ENCODE results near the gene PRSS56.

GRCh38 chr2:232527905-232528470 is 7.8 kb downstream of the PRSS56 start:
- TF ChIP-seq CTCF (IDR thresholded peaks at IDR 0.05) (no peak), TCF7L2 (IDR thresholded peaks at IDR 0.05; ENCODE audit: low read depth, low read length) (no peak), POLR2AphosphoS5 (IDR thresholded peaks at IDR 0.05; ENCODE audit: low read depth, low read length) (no peak), REST (IDR thresholded peaks at IDR 0.05; ENCODE audit: insufficient read depth in 1 of 2, low read depth in 2 of 2, low read length in 1 of 2) (no peak)
